HG02678 (cell line): ENCODE data around the gene NIP7.
A peak's percentile ranks its signal among the peaks of the same experiment; 100 is the strongest.
"Not testable (repeated sequence)": the region's sequence is repeated elsewhere in the genome, so short reads cannot be mapped to it uniquely, and the experiment has no call there.

ENCODE experiments used
- ATAC-seq: cut with Tn5 transposase; IDR thresholded peaks from one replicate; pipeline ENCODE4 v1.9.1; 2021; ENCODE audit warnings: mild to moderate bottlenecking, moderate library complexity; ENCODE audit not compliant: unreplicated experiment

Gene NIP7

DNA sequence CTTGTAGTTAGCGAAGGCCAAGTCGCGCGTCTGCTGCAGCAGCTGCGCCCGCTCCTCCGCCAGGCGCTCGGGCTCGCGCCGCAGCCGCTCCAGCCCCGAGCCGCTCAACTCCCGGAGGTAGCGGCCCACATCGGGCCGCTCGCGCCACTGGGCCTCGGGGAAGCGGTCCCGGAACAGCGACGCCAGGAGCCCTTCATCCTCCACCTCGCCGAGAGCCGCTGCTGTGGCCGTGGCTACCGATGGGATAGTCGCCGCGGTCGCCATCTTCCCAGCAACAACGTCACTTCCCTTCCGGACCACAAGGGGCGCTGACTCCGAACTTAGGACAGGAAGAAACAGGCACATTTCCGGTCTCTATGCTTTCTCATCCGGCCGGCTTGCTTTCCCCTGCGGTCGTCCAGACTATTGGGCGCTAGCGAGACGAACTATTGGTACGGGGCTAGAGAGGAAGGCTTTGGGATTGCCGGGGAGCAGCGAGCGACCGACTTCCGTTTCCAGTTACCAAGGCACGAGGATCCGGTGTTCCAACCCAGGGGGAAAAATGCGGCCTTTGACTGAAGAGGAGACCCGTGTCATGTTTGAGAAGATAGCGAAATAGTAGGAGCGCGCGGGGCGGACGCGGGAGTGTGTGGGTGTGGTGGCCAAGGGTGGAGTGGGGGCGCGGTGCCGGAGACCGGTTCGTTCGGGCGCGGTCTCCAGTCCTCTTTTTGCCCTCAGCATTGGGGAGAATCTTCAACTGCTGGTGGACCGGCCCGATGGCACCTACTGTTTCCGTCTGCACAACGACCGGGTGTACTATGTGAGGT, at the start of gene NIP7, which contains the start of gene COG8:
Gene NIP7 (plus strand): TSS at position 484 of the 806 bp plus-strand sequence. CDS start 58 bp downstream, at position 542.
Gene COG8 (minus strand): TSS at position 276 of the 806 bp plus-strand sequence. CDS start 12 bp downstream, at position 264.
- peak; percentile 95 for ATAC-seq

DNA sequence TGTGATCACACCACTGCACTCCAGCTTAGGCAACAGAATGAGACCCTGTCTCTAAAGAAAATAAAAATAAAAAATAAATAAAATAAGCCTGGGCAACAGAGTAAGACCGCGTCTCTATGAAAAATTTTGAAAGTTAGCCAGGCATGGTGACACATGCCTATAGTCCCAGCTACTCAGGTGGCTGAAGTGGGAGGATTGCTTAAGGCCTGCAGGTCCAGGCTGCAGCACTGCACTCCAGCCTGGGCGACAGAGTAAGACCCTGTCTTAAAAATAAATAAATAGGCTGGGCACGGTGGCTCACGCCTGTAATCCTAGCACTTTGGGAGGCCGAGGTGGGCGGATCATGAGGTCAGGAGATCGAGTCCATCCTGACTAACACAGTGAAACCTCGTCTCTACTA, 47.9 kb upstream of the NIP7 start:
- not testable (repeated sequence) for ATAC-seq

DNA sequence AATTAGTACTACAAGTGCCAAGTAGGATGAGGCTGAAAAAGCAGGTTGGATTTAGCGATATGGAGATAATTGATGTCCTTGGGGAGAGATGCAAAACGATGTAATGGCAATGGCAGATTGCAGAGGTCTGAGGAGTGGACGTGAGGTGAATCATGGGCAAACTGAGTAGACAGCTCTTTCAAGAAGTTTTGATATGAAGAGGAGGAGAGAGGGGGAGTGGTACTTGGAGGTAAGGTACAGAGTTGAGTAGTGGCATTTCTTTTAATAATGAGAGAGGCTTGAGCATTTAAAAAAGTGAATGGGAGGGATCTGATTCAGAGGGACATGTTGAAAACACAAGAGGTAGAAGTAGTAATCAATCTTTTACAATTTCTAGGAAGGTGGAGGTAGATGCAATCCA, 46.2 kb upstream of the NIP7 start:
- ATAC-seq: no peak

DNA sequence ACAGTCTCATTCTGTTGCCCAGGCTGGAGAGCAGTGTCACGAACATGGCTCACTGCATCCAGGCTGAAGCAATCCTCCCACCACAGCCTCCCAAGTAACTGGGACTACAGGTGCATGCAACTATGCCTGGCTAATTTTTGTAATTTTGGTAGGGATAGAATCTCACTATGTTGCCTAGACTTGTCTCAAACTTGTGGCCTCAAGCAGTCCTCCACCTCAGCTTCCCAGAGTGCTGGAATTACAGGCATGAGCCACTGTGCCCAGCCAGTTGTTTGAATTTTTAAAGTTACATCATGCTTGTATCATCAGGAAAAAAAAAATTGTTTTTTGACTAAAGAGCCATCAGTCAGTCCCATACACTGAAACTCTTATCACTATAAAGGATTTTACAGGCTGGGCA, 45.5 kb upstream of the NIP7 start:
- ATAC-seq: no peak

DNA sequence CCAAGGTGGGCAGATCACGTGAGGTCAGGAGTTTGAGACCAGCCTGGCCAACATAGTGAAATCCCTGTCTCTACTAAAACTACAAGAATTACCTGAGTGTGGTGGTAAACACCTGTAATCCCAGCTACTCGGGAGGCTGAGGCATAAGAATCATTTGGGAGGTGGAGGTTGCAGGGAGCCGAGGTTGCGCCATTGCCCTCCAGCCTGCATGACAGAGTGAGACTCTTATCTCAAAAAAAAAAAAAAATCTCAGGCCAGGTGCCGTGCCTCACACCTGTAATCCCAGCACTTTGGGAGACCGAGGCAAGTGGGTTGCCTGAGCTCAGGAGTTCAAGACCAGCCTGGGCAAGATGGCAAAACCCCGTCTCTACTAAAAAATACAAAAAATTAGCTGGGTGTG, 42.8 kb upstream of the NIP7 start:
- not testable (repeated sequence) for ATAC-seq

DNA sequence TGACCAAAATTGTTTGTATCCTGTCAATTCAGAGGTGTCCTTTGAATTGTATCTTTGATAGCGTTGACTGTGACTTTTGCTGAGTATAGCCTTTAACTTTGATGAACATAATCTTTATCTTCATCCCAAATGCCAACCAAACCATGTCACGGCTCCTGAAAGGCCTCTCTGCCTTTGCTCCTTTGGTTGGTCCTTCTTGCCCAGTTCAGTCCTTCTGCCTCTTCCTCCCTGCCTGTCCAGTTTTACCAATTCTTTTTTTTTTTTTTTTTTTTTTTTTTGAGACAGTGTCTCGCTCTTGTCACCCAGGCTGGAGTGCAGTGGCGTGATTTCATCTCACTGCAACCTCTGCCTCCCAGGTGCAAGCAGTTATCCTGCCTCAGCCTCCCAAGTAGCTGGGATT, 41.3 kb upstream of the NIP7 start:
- ATAC-seq: no peak

DNA sequence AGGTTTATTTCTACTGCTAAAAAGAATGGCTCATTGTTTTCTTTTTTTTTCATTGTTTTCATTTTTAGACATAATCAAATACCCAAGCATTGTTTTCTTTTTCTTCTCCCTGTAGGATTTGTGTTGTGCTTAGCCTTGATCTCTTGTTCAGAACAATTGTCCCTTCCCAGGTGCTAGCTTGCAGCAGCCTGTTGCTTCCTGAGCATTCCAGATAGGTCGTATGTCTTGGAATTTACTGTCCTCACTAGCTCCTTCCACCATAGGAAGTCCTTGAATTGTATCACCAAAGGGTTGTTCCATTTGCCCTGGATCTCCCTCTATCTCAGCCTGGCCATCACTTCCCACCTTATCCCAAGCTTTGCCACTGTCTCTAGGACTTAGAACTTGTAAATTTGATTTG, 38.4 kb upstream of the NIP7 start:
- no peak for ATAC-seq

DNA sequence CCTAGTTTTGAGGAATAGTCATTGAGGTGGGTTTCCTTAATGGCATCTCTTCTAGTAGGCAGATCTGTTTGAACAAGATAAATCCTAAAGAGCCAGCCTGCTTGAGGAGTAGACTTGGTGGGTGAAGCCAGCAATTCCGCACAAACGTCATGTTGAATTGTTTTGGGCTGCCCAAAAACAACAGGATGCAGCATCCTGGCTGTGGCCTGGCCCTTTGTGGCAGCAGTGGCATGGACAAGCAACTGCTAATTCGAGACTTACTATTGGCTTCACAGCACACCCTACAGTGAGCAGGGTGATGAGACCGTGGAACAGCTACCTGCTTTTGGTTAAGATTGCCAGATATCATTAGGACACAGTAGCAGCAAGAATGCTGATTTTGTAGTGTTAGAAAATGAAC, 37.7 kb upstream of the NIP7 start:
- no peak for ATAC-seq

DNA sequence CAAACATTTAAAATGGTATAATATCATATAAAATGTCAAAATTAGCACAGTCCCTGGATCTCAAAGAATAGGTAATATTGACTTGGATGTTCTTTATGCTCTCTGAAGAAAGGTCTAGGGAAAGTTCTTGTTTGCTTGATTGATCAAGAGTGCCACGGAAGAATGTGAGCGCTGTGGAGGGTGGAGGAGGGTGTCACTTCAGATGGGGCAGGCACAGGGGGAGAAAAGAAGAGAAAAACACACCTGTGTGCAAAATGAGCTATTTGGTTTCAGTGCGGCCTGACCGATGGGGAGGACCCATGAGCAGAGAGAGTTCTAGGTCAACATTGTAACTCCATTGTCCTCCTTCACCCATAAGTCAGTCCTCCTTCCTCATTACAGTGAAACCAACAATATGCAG, 37.3 kb upstream of the NIP7 start:
- ATAC-seq: no peak

DNA sequence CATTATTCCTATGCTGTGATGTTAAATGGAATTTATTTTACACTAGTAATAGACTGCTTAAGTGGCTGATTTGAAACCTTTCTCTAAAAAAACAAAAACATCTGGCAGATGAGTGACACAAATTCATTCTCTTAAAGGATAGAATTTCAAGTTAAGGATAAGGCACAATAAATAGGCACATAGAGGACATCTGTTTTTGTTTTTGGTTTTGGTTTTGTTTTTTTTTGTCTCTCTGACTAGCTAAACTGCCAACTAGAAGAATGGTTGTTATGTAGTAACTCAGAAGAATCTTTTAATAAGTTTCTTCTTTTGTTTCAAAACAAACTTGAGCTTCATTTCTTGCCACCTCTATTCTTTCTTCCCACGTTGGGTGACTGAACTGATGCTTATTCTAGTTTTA, 33.5 kb upstream of the NIP7 start:
- ATAC-seq: no peak

DNA sequence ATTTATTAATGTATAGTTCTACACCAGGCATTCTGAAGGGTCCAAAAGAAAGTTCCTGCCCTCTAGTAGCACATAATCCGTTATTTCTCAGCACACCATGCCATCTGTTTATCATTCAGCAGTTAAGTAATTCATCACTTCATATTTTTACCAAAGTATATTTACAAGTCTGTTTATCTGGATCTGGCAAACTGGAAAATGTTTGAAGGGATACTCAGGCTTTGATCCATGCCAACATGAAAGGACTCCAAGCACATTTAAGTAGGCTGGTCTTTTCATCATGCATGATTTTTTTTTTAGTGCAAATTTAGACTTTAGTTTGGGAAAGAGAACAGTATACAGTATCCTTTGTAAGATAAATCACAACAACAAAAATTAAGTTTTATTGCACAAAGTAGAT, 32.5 kb upstream of the NIP7 start:
- ATAC-seq: no peak

DNA sequence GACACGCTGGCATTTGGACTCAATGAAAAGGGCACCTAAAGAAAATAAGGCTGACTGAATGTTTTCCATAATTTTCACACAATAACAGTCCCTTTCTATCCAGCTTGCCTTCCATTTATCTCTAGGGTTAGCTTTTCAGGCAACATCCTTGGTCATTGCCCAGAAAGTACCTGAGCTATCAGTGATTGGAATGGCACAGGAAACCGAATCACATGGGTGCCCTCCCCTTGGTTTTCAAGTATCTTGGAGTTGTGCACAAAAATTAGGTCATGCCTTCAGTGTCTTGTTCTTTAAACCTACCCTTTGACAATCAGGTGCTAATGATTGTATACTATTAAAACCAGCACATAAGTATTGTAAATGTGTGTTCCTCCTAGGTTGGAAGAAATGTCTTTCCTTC, 31.7 kb upstream of the NIP7 start:
- ATAC-seq: no peak

DNA sequence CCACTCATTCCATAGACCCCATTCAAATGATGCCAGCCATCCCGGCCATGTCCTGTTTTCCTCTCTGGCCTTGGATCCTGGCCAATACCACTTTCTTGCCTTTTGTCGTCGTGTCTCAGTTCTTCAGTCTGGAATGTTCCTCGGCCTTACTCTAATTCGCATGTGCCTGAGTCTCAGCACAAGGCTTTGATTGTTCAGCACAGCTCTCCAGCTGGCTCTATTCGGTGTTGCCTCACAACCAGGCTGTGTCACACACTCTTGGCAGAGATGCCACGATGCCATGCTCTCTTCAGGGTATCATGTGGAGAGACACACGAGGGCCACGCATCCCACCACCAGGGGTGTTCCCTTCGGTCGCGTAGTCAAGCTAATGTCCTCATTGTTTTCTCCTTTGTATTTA, 30.3 kb upstream of the NIP7 start:
- no peak for ATAC-seq

DNA sequence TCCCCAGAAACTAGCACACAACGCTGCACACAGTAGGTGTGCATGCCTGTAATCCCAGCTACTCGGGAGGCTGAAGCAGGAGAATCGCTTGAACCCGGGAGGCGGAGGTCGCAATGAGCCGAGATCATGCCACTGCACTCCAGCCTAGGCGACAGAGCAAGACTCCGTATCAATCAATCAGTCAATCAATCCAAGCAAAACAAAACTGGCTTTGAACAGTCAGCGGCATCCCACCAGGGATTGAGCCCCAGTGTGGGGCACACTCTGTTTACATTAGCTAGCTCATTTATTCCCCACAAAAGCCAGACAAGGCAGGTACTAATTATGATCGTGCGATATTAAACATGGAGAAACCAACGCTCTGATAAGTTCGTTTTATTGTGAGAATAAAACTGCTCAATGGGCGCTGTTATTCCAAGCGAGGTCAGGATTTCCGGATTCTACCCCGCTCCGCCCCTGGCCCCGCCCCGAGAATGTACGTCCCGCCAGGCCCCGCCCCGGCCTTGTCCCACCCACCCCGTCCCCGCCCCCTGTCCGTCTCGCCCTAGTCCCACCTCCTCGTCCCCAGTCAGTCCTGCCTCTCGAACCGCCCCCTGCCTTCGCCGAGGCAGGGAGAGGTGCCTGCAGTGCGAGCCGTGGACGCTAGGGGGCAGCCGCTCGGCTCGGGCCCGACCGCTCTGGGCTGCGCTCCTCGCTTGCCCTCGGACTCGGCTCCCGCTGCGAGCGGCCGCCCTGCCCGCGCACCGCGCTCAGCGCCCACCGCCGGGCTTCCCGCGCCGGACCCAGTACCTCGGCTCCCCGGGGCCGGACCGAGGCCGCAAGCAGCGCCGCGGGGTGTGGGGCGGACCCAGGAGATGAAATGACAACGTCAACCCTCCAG, 28.7 kb upstream of the NIP7 start, which contains the start of gene VPS4A:
Gene VPS4A (plus strand): TSS at position 698 of the 880 bp plus-strand sequence. CDS start 162 bp downstream, at position 860.
- ATAC-seq: peak; percentile 94

DNA sequence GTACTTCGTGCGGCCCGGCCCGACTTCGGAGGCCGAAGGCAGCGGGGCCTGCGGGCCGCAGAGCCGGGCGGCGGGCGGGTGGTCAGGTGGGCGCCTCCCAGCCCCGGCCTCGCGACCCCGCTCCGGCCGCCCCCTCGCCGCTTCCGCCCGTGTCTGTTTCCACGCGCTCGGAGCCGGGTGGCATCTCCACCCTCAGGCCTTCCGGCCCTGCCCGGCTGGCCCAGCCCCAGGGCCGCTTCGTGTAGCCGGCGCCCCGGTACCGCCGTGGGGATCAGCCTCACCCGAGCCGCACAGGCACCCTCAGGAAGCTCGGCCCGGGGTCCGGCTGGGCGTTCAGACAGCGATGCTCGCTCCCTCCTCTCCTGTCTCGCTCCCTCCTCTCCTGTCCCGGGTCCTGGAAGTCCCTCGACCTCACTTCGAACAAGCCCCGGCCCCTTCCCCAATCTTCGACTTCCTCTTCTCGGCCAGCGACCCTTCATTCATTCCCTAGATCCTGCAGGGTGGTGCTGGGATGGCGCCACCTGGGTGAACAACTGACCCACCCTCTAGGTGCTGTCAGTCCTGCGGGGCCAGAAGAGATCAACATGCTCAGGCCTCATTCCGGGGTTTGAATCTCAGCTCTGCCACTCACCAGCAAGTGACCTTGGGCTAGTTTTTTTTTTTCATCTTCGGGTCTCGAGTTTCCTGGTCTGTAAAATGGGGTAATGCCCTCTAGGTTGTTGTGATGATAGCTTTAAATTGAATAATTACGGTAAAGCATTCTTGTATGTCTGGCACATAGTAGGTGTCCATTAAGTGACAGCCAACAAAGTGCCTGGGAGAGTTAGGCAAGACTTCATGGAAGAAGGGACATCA, 27.8 kb upstream of the NIP7 start:
- ATAC-seq: peak; percentile 40

DNA sequence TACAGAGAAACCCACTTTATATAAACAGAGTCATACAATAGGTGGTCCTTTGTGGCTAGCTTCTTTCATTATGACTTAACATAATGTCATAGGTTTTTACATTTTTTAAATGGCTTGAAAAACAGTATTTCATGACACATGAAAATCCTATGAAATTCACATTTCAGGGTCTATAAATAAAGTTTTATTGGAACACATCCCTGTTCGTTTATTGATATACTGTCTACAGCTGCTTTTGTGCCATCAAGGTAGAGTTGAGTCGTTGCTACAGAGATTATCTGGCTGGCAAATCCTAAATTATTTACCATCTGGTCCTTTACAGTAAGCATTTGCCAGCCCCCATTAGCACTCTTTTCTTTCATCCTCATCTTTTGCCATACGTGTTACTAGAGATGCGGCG, 26.1 kb upstream of the NIP7 start:
- ATAC-seq: no peak

DNA sequence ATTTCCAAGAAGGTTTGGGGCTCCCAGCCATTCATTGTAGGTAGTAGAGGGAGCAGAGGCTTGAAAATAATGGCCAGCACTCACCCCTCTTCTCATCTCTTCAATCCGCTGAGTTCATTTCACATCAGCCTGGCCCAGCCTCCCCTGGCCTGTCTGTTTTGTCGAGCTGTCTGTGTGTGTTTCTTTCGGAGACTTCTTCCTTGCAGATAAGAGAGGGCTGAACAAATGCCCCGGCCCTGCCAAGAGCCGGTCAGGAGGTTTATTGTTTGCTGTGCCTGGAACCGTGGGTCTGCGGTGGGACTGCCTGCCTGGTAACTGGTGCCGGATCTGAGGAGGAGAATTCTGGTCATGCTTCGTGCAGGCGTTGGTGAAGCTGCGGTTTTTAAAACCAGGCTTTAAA, 25.0 kb upstream of the NIP7 start:
- ATAC-seq: no peak

DNA sequence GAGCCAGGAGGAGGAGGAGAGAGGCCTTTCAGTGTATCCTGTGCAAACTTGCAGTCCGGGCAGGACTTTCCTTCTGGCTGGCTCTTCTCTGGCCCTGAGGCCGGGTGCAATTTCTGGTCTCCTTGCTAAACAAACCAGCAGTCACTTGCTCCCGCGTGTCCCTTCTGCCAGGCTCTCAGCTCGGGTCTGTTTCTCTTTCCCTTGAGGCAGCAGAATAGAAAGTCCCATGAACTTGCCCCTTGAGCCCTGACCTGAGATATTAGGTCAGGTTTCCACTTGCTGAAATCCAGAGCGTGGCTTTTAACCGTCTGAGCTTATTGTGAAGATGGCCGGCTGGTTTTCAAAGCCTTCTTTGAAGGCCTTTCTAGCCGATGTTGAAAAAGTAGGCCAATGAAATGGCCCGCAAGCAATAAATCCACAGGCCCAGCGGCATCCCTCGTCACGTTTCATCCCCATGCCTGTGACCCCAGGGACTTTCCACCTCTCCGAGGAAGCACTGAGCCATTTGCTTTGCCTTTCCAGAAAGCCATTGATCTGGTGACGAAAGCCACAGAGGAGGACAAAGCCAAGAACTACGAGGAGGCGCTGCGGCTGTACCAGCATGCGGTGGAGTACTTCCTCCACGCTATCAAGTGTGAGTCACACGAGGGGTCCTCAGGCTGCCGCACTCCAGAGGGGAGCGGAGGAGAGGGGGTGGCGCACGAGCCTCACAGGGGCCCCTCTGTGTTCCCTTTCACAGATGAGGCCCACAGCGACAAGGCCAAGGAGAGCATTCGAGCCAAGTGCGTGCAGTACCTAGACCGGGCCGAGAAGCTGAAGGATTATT, 23.9 kb upstream of the NIP7 start:
- ATAC-seq: no peak

DNA sequence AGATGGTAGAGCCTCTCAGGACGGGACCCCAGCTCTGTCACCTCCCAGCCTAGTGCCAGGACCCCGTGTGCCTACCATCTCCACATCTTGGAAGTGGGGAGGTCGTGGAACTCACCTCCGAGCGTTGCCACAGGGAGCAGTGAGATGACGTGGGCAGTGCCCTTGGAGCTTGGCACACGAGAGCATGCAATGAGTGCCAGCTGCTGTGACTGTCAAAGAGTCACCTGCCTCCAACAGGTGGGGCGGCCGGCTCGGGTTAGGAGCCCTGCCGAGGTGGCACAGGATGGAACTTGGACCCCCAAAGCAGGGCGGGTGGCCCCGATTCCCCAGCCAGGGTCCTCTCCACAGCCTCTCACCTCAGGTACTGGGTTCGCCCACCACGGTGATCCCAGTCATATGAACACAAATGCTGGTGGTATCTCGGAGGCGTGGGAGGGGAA, 23.0 kb upstream of the NIP7 start:
- ATAC-seq: no peak
